Gastroesophageal sphincter (tissue), 4 donors: Measurements from ENCODE around the gene SYT3. TPM values are rescaled to one million over a fixed set of nuclear protein-coding genes. Genes with fewer than 3 reads are reported as not detected.

ENCODE experiments used
- ATAC-seq: fragments of 150-250 bp; one replicate; pipeline ENCODE4 v1.9.1; 2016; ENCODE audit warnings: mild to moderate bottlenecking, moderate library complexity
- H3K27ac ChIP-seq, 4 donors: fragments of 200-600 bp; sonication (generic) in 3 of 4; 1 replicate in 3 of 4; 2 replicates in 1 of 4; pipeline ENCODE4 v1.5.1; 2016 to 2019
- H3K27me3 ChIP-seq: fragments of 200-600 bp; sonication (generic); one replicate; pipeline ENCODE4 v1.5.1; 2019
- H3K36me3 ChIP-seq, 2 donors: fragments of 200-600 bp; sonication (generic); one replicate each; pipeline ENCODE4 v1.5.1; 2019; ENCODE audit warnings: control low read depth in 1 of 2
- H3K4me1 ChIP-seq, 3 donors: fragments of 200-600 bp; sonication (generic); 1 replicate in 2 of 3; 2 replicates in 1 of 3; pipeline ENCODE4 v1.5.1; 2016 to 2019; ENCODE audit warnings: control low read depth in 2 of 3
- H3K4me3 ChIP-seq, 2 donors: fragments of 200-600 bp; sonication (generic); one replicate each; pipeline ENCODE4 v1.5.1; 2019; ENCODE audit warnings: mild to moderate bottlenecking in 1 of 2, moderate library complexity in 1 of 2
- H3K9me3 ChIP-seq, 3 donors: fragments of 200-600 bp; sonication (generic); one replicate each; pipeline ENCODE4 v1.5.1; 2017 to 2019; ENCODE audit warnings: control low read depth in 2 of 3
- EP300 ChIP-seq: sonication (generic); formaldehyde crosslinking; IDR thresholded peaks from one replicate; pipeline ENCODE4 v1.6.1; 2017; ENCODE audit warnings: antibody characterized with exemption, mild to moderate bottlenecking
- POLR2A ChIP-seq, 2 donors: fragments of 450-650 bp; IDR thresholded peaks; one replicate each; pipeline ENCODE4 v1.6.1; 2017; ENCODE audit warnings: antibody characterized with exemption in 2 of 2, mild to moderate bottlenecking in 2 of 2, moderate library complexity in 1 of 2
- POLR2AphosphoS5 ChIP-seq: sonication (generic); formaldehyde crosslinking; IDR thresholded peaks from one replicate; pipeline ENCODE4 v1.6.1; 2017; ENCODE audit warnings: antibody characterized with exemption
- WGBS, 2 donors: methylation state at CpG; one replicate each; pipeline ENCODE4 v1.1.5; 2018; ENCODE audit warnings: low coverage in 1 of 2; 5-methylcytosine and 5-hydroxymethylcytosine counted together
- total RNA-seq, 4 donors: library from RNA; depleted of rRNA; stranded (reverse); fragments of >200 nt; gene quantifications; one replicate each; pipeline ENCODE4 v1.1.0, GENCODE V29; 2016
- TF ChIP-seq, protein P1 (sequence below), 4 experiments: fragments of 200-600 bp in 2 of 4; fragments of 450-650 bp in 2 of 4; sonication (generic) in 1 of 4; IDR thresholded peaks; one replicate each; pipeline ENCODE4 v1.5.1; 2017 to 2019; ENCODE audit warnings: antibody characterized with exemption in 4 of 4, mild to moderate bottlenecking in 2 of 4, moderate library complexity in 2 of 4

SYT3 gene, protein sequence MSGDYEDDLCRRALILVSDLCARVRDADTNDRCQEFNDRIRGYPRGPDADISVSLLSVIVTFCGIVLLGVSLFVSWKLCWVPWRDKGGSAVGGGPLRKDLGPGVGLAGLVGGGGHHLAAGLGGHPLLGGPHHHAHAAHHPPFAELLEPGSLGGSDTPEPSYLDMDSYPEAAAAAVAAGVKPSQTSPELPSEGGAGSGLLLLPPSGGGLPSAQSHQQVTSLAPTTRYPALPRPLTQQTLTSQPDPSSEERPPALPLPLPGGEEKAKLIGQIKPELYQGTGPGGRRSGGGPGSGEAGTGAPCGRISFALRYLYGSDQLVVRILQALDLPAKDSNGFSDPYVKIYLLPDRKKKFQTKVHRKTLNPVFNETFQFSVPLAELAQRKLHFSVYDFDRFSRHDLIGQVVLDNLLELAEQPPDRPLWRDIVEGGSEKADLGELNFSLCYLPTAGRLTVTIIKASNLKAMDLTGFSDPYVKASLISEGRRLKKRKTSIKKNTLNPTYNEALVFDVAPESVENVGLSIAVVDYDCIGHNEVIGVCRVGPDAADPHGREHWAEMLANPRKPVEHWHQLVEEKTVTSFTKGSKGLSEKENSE
- under 1 TPM in 1 of 4 donors, not detected in 3; 0.42 TPM for total RNA-seq

DNA sequence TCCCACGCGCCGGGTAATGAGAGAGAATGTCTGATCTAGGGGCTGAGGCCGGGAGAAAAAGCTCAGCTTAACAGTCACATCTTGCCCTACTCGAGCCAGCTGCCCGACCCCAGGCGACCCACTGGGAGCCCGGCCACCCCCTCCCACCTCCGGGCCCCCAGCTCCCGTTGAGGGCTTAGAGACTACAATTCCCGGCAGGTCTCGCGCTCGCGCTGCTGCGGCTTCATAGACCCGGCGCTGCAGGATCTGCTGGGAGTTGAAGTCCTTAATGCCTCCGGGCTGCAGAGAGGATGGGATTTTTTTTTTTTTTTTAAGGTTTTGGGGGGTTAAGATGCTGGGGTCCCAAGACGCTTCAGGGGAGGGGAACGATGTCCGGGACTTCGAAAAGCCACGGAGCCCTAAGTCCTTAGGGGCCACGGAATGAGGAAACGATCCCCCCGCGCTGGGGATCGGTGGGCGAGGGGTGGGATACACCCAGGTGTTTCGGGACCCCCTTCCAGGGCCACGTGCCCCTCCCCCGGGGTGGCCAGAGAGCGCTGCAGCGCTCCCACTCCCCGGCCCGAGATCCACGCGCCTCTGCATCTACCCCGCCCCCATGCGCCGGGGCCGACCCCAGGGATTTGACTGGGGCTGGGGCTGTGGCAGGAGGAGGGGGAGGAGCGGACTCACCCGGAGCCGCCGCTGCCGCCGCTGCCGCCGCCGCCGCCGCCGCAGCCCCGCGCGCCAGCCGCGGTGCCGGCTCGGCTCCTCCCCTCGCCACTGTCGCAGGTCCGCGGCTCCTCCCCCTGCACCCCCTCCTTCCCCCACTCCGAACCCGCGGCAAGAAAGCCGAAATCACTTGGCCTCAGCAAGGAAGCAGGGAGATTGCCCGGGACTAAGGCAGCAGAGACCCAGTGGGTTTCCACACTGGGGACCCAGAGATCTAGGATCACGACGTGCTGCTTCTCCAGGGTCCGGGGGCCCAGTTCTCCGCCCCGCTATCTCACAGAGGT is at the start of gene SYT3:
TSS of gene SYT3 (minus strand) at position 761 of the 992 bp plus-strand sequence. CDS start 2,470 bp downstream, outside the sequence.
- peaks cover 87% of the 10 kb centered on the region for H3K27me3 ChIP-seq
- no peaks in the 10 kb centered on the region for H3K36me3 ChIP-seq
- peaks cover 0 to 14% (median 0%) of the 10 kb centered on the region in 3 donors for H3K4me1 ChIP-seq
- peak within 1 kb of the TSS in 1 of 2 donors; percentile 60 for H3K4me3 ChIP-seq
- WGBS, 2 donors: 0 to 10% methylated on average over 2 to 20 of the region's 76 CpGs
- peak; percentile 67 for ATAC-seq
- H3K9me3 ChIP-seq: peaks cover 0 to 14% (median 0%) of the 10 kb centered on the region in 3 donors
- no peak within 1 kb of the TSS for H3K27ac ChIP-seq
- TF ChIP-seq POLR2AphosphoS5: no peak
- TF ChIP-seq, protein P1, sequence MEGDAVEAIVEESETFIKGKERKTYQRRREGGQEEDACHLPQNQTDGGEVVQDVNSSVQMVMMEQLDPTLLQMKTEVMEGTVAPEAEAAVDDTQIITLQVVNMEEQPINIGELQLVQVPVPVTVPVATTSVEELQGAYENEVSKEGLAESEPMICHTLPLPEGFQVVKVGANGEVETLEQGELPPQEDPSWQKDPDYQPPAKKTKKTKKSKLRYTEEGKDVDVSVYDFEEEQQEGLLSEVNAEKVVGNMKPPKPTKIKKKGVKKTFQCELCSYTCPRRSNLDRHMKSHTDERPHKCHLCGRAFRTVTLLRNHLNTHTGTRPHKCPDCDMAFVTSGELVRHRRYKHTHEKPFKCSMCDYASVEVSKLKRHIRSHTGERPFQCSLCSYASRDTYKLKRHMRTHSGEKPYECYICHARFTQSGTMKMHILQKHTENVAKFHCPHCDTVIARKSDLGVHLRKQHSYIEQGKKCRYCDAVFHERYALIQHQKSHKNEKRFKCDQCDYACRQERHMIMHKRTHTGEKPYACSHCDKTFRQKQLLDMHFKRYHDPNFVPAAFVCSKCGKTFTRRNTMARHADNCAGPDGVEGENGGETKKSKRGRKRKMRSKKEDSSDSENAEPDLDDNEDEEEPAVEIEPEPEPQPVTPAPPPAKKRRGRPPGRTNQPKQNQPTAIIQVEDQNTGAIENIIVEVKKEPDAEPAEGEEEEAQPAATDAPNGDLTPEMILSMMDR (IDR thresholded peaks at IDR 0.05): no peak

DNA sequence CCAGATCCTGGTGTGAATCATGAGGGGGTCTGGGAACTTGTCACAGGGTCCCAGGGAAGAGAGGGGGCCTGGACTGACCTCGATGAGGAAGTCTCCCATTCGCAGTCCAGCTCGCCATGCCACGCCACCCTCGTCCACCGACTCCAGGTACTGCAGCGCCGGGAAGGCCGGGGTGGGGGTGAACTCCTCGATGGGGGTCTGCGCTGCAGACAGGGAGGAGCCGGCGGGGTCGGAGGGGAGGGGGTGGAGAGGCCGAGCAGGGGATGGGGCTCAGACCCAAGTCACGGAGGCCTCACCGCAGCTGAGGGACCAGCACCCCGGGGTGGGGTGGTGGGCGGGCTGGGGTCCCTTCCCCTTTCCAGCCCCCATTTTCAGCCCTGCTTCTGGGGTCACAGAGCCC is 49.1 kb upstream of the SYT3 start:
- ATAC-seq: no peak
- WGBS, 2 donors: 77% methylated on average over 4 of the region's 19 CpGs; no CpG with 5 or more reads in 1 of the 2 donors
- Histone ChIP-seq H3K27ac (no peak overlapping the region), H3K27me3 (peaks cover 100% of the 10 kb centered on the region), H3K4me3 (no peak overlapping the region), H3K9me3 (no peaks in the 10 kb centered on the region), H3K36me3 (no peaks in the 10 kb centered on the region), H3K4me1 (no peaks in the 10 kb centered on the region)
- TF ChIP-seq EP300 (no peak), POLR2AphosphoS5 (no peak), POLR2A (IDR thresholded peaks at IDR 0.05) (no peak)
- TF ChIP-seq, protein P1 (IDR thresholded peaks at IDR 0.05): no peak

DNA sequence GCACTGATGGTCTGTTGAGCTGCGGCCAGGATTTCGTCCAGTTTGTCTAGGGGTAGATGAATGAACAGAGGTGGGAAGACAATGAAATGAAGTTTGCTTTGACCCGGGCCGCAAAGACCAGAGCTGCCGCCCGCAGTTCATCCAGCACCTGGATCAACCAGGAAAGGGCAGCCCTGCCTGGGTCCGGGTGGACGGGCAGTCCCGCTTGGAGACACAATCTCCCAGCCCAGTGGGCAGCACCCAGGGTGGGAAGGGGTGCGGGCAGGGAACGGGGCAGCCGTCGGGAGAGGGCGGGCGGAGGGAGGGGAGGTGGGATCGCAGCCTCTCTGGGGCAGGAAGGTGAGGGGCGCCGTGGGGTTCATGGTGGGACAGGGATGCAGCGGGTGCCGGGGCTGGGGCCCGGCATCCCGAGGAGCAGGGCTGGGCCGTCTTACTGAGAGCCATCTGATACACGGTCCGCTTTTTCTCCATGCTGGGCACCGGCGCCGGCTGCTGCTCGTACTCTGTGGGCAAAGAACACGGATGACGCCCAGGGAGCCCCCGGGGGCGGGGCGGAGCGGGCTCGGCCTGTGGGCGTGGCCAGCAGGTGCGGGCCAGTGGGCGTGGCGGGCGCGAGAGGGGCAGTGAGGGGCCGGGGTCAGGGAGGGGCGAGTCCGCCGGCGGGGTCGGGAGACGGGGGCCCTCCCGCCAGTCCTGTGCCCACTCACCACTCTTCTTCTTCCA is 46.8 kb upstream of the SYT3 start:
- TF ChIP-seq POLR2A (IDR thresholded peaks at IDR 0.05): no peak
- TF ChIP-seq EP300: no peak
- TF ChIP-seq, protein P1 (IDR thresholded peaks at IDR 0.05): no peak
- no peak for TF ChIP-seq POLR2AphosphoS5
- Histone ChIP-seq H3K9me3 (no peaks in the 10 kb centered on the region), H3K4me1 (no peaks in the 10 kb centered on the region), H3K36me3 (no peaks in the 10 kb centered on the region), H3K27ac (no peak overlapping the region), H3K4me3 (no peak overlapping the region), H3K27me3 (peaks cover 100% of the 10 kb centered on the region)
- ATAC-seq: no peak
- WGBS, 2 donors: 40% methylated on average over 2 of the region's 50 CpGs; no CpG with 5 or more reads in 1 of the 2 donors
